HG02763 (cell line): ENCODE data around the gene CFAP206.
"Not testable (repeated sequence)": the region's sequence is repeated elsewhere in the genome, so short reads cannot be mapped to it uniquely, and the experiment has no call there.

Experiments used
- ATAC-seq: cut with Tn5 transposase; IDR thresholded peaks from one replicate; pipeline ENCODE4 v1.9.1; 2021; ENCODE audit warnings: mild to moderate bottlenecking, moderate library complexity; ENCODE audit not compliant: unreplicated experiment

CFAP206 gene

GRCh38 chr6:87419266-87419665, 11.5 kb downstream of the CFAP206 start:
- no peak for ATAC-seq

GRCh38 chr6:87420360-87420759, 12.6 kb downstream of the CFAP206 start:
- ATAC-seq, result no peak

GRCh38 chr6:87421576-87421975, 13.8 kb downstream of the CFAP206 start:
- no peak for ATAC-seq

DNA sequence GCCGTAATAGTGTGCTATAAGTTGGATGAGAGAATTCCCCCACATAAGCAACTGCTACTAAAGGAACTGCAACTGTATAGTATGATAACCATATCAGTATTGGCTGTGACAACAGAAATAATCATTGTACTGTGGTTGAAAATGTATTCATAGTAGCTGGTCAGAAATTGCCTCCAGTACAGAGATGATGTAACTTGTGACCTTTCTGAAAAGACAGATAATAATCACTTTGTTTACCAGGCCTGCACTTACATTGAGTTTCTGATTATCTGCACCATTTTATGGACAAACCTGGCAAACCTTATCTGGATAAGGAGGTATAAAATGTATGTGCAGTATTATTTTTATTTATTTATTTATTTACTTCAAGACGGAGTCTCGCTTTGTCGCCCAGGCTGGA, 19.0 kb downstream of the CFAP206 start:
- no peak for ATAC-seq

DNA sequence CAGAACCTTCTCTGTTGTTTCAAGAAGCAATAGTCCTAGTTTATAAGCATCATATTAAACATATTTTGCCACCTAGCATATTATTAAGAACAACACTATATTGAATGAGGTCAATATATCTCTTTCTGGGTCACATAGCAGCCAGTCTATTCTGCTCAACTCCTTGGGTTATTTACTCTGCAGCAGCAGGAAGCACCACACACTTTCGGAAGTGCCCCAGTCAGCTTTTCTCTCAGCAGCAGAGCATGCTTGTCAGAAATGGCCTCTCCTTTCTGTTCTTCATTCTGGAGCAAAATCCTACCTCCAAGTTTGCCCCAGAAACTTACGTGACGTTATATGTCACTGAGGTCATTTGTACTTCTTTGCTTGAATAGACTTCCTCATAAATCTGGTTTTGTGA, 22.7 kb downstream of the CFAP206 start:
- no peak for ATAC-seq

GRCh38 chr6:87431263-87431662, 23.5 kb downstream of the CFAP206 start:
- no peak for ATAC-seq

DNA sequence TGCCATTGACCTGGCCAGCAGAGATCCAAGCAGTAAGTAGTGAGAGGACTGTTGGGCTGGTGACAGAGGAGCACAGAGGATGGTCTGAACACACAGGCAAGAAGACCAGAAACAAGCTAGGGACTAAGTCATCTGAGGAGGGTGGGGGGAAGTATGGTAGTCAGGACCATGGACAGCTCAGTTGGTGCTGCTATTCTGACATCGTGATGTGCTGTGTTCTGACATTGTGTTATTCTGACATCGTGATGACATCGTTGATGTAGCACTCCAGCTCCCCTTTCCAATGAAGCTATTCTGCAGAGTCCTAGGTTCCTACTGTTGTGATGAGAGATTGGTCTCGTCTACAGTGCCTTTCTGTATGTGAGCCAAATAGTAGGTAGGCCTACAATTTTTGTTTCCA, 28.7 kb downstream of the CFAP206 start:
- ATAC-seq, result no peak

GRCh38 chr6:87441711-87442110, 33.9 kb downstream of the CFAP206 start:
- no peak for ATAC-seq

GRCh38 chr6:87444362-87444761, 36.6 kb downstream of the CFAP206 start:
- ATAC-seq, result no peak

DNA sequence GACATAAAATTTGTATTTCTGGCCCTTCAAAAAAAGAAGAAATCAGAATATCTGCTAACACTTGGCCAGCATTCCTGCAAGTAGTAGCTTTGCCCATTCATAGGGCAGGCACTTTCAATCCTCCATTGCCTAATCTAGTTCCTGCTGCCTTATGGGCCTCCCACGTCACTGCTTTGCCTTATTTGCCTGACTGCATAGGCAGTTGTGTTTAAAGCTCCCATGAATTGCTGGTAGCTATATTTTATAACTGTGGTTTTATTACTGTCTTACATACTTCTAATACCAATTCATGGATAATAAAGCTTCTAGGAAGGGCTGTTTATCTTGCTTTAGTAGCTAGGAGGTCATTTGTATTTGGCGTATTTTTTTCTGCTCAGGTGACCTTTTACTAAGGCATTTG, 57.3 kb downstream of the CFAP206 start:
- no peak for ATAC-seq

DNA sequence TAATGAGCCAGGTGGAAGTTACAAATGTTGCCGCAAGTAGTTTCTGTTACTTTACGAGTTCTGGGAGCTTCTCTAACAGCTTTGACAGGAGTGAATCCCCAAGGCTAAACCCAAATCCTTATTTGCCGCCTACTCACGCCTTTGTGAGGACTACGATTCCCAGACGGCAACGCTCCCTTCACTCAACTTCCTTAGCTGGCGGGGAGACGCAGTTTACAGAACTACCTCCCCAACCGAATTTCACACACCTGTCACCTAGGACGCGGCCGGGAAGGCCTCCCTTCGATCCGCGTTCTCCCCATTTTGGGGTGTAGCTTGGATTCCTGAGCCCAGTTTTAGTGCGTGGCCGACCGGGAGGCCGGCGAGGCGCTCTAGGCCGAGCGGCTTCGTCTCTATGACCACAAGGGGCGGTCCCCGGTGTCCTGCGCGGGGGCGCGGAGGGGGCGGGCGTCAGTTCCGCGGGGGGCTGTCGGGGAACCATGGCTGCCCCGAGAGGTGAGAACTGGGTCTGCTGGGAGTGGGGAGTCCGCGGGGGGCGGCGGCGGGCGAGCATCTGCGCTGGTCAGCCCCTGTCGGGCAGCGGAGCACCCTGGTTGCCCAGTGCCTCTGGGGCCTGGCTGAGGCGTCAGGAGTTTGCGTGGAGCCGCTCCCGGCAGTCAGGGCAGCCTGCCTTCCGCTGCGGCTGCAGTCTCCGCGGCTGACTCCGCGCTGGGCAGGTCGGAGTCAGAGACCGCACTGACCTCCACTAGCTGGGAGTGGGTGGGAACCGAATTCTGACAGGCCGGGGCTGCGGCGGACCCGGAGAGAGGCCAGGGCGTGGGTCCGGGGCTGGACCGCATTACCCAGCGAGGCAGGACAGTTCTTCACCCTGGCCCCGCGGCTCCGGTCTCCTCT, 65.0 kb downstream of the CFAP206 start, which contains the start of gene SLC35A1:
Gene SLC35A1, plus strand, starts transcription at position 450 of the 894 bp plus-strand sequence. Its CDS starts 30 bp downstream, at position 480.
- peak; percentile 96 for ATAC-seq

- ATAC-seq, result peak; percentile 55
Measured at GRCh38 chr6:87473419-87473903, 65.7 kb downstream of the CFAP206 start.

DNA sequence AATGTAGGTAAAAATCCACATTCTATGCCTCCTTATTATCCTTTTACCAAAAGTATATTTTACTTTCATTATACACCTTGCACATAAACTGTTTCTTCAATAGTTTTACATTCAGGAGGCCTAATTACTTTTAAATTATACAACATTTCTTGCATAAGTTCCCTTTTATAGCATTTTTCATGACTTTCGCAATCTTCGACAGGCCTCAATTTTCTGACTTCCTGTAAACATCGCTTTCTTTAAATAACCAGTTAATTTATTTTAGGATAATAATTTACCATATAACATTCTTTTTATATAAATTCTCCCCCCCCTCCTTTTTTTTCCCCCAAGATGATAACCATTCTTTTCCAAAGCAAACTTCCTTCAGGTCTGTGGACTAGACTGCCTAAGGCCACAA, 74.2 kb downstream of the CFAP206 start:
- no peak for ATAC-seq

GRCh38 chr6:87482366-87482765, 74.6 kb downstream of the CFAP206 start:
- ATAC-seq, result no peak

DNA sequence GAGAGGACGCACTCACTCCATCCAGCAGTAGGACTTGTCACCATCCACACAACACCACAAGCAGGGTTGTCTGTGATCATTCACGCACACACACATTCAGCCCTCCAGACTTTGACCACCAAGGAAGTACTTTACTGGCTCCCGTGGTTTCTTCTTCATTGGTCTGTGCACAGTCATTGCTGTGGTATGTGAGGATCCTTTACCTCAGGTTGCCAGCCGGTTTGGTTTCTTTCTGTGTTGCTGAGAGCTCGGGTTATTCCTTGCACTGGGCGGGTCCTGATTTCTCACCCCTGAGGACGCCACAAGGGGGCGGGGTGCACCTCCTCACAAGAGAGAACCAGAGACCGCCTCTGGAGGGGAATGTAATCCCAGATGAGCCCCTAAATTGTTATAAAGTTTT, 76.2 kb downstream of the CFAP206 start:
- ATAC-seq, result no peak

DNA sequence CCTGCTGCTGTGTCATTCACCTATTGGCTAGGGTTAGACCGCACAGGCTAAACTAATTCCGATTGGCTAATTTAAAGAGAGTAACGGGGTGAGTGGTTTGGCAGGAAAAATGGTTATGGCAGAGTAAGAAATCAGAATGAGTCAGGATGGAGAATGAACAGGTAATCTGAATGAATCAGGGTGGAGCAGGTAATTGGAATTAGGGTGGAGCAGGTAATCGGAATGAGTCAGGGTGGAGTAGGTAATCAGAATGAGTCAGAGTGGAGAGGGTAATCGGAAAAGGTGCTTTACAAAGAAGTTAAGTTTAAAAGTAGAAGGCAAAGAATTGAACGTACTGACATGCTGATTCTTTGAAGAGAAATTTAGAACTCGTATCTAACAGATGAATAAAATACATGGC, 76.7 kb downstream of the CFAP206 start:
- ATAC-seq, result no peak

GRCh38 chr6:87487555-87487954, 79.8 kb downstream of the CFAP206 start:
- no peak for ATAC-seq

DNA sequence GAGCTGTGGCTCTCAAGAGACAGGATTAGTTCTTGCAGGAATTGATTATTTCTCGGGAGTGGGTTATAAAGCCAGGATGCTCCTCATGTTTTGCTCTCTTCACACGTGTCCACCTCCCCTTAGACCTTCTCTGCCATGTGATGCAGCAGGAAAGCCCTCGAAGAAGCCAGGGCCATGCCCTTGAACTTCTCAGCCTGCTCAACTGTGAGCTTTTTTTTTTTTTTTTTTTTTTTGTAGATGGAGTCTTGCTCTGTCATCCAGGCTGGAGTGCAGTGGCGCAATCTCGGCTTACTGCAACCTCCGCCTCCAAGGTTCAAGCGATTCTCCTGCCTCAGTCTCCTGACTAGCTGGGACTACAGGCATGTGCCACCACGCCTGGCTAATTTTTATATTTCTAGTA, 81.6 kb downstream of the CFAP206 start:
- not testable (repeated sequence) for ATAC-seq

- no peak for ATAC-seq
Measured at GRCh38 chr6:87494761-87495422, 87.1 kb downstream of the CFAP206 start.

GRCh38 chr6:87498048-87498447, 90.3 kb downstream of the CFAP206 start:
- no peak for ATAC-seq

DNA sequence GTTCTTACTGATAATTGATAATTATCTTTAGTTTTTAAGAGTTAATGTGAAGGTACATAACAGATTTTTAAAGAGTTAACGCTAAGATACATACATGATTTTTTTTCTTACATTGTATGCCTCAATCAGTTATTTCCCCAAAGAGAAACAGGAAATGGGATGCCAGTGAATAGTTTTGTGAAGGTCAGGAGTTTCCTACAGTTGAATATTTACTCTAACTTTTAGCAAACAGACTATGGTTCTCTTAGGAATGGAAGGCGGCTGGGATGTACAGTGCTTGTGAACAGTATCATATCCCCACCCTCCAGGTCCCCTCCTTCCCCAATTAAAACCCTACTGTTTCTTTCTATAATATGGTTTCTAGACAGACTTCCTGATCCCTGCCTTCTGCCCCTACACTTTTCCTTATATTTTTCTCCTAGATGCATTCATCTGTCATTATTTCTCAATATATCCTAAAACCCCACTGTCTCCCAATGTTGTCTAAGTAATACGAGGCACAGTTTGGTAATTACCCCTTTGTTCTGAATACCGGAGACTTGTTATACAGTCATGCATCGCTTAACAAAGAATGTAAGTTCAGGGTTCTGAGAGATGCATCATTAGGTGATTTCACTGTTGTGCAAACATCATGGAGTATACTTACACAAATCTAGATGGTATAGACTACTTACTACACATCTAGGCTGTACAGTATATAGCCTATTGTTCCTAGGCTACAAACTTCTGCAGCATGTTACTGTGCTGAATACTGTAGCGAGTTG, 94.2 kb downstream of the CFAP206 start:
- no peak for ATAC-seq
